Left ventricle myocardium inferior (tissue), 1 donor: ENCODE measurements around the gene HECW1. TPM values are rescaled to one million over a fixed set of nuclear protein-coding genes. Genes with fewer than 3 reads are reported as not detected.
"Not testable (repeated sequence)": the region's sequence is repeated elsewhere in the genome, so short reads cannot be mapped to it uniquely, and the experiment has no call there.

ENCODE experiments used
- DNase-seq: peaks from one replicate; pipeline ENCODE4 v3.0.0-alpha.2; 2020
- H3K27ac ChIP-seq: fragments of 200-600 bp; replicated peaks from 2 replicates; pipeline ENCODE4 v1.8.0; 2021
- H3K27me3 ChIP-seq: fragments of 200-600 bp; 2 replicates; pipeline ENCODE4 v1.8.0; 2021; ENCODE audit warnings: low read depth
- H3K36me3 ChIP-seq: fragments of 200-600 bp; 2 replicates; pipeline ENCODE4 v1.8.0; 2021
- H3K4me1 ChIP-seq: fragments of 200-600 bp; 2 replicates; pipeline ENCODE4 v1.8.0; 2021
- H3K4me3 ChIP-seq: fragments of 200-600 bp; 2 replicates; pipeline ENCODE4 v1.8.0; 2021; ENCODE audit warnings: mild to moderate bottlenecking, moderate library complexity
- H3K9me3 ChIP-seq: fragments of 200-600 bp; replicated peaks from 2 replicates; pipeline ENCODE4 v1.8.0; 2021
- intact Hi-C: fragments of 100-400 bp; cut with micrococcal nuclease; formaldehyde crosslinking; loops from one replicate; pipeline ENCODE4 v1.11.0; 2022
- total RNA-seq: library from RNA; stranded (reverse); fragmentation: NEBNext Ultra II Directional; extraction: Animal tissue kit (Norgen Biotek cat#: 25700); gene quantifications from one replicate; pipeline ENCODE4 v1.2.1, GENCODE V29; 2021
- TF ChIP-seq, protein P1 (sequence below): fragments of 200-600 bp; IDR thresholded peaks from 2 replicates; pipeline ENCODE4 v1.8.0; 2021; ENCODE audit warnings: antibody characterized with exemption, mild to moderate bottlenecking, borderline replicate concordance
- donor health status: DM: no; HTN: yes; CAD: no; lungs with severe emphysema.

HECW1 gene
- total RNA-seq, 1 donor from 2014 or later = not detected

DNA sequence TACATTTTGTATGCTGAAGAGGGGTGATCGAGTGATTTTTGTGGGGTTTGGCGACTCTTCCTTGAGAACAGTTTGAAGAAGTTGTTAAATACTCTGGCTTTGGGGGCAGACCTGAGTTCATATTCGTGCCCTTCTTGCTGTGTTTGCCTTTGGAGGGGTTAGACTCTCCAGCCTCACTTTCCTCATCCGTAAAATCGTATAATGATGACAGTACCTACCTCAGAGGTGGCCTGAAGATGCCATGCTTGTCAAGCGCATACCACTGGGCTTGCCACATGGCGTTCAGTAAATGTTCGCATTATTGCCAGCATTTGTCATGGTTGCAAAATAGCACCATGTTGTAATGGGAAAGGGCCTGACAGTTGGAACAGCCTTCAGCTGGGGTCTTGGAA lies 471.7 kb downstream of the HECW1 start:
- intact Hi-C loops = no loop called here

DNA sequence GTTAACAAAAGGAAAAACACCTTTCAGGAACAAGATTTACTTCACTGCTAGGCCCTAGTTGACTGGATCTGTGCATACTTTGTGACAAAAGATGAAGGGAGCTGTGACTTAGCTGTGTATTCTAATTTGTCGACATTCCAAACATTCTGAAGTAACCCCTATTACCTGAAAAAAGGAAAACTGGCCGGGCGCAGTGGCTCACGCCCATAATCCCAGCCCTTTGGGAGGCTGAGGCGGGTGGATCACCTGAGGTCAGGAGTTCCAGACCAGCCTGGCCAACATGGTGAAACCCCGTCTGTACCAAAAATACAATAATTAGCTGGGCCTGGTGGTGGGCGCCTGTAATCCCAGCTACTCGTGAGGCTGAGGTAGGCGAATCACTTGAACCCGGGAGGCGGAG lies 472.3 kb downstream of the HECW1 start:
- Histone ChIP-seq H3K27ac (peak overlapping the region; percentile 98), H3K4me1 (peaks cover 26% of the 10 kb centered on the region), H3K4me3 (peak overlapping the region; percentile 93)
- H3K27me3 ChIP-seq, intact Hi-C loops, H3K36me3 ChIP-seq, H3K9me3 ChIP-seq, DNase-seq: not testable (repeated sequence)

More for the DNA sequence above, 471.7 kb downstream of the HECW1 start:
- peaks cover 8% of the 10 kb centered on the region for H3K27me3 ChIP-seq
- no peaks in the 10 kb centered on the region for H3K36me3 ChIP-seq
- peak overlapping the region; percentile 98 for H3K27ac ChIP-seq
- no peaks in the 10 kb centered on the region for H3K9me3 ChIP-seq
- H3K4me3 ChIP-seq = peak overlapping the region; percentile 93
- no peak for DNase-seq
- peaks cover 26% of the 10 kb centered on the region for H3K4me1 ChIP-seq
- TF ChIP-seq, protein P1, sequence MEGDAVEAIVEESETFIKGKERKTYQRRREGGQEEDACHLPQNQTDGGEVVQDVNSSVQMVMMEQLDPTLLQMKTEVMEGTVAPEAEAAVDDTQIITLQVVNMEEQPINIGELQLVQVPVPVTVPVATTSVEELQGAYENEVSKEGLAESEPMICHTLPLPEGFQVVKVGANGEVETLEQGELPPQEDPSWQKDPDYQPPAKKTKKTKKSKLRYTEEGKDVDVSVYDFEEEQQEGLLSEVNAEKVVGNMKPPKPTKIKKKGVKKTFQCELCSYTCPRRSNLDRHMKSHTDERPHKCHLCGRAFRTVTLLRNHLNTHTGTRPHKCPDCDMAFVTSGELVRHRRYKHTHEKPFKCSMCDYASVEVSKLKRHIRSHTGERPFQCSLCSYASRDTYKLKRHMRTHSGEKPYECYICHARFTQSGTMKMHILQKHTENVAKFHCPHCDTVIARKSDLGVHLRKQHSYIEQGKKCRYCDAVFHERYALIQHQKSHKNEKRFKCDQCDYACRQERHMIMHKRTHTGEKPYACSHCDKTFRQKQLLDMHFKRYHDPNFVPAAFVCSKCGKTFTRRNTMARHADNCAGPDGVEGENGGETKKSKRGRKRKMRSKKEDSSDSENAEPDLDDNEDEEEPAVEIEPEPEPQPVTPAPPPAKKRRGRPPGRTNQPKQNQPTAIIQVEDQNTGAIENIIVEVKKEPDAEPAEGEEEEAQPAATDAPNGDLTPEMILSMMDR = no peak

DNA sequence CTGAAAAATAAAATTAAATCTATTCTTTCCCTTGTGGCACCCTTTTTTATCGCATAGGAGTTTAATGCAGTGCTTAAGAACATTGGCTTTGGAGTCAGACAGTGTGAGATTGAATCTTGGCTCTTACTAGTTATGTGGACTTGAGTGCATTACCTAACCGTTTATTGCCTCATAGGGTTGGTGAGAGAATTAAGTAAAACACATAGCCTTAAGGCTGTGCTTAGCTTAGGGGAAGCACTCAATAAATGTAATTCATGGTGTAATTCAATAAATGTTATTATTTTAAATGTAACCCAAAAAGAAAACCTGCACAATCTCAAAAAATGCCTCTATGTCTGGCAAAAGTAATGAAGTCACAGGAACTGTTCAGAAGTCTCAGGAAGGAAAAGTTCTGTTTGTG lies 473.1 kb downstream of the HECW1 start:
- TF ChIP-seq, protein P1 = no peak
- DNase-seq = no peak
- Histone ChIP-seq H3K9me3 (no peaks in the 10 kb centered on the region), H3K4me3 (no peak overlapping the region), H3K36me3 (no peaks in the 10 kb centered on the region), H3K27me3 (peaks cover 8% of the 10 kb centered on the region), H3K4me1 (peaks cover 26% of the 10 kb centered on the region), H3K27ac (no peak overlapping the region)
- intact Hi-C loops = no loop called here

DNA sequence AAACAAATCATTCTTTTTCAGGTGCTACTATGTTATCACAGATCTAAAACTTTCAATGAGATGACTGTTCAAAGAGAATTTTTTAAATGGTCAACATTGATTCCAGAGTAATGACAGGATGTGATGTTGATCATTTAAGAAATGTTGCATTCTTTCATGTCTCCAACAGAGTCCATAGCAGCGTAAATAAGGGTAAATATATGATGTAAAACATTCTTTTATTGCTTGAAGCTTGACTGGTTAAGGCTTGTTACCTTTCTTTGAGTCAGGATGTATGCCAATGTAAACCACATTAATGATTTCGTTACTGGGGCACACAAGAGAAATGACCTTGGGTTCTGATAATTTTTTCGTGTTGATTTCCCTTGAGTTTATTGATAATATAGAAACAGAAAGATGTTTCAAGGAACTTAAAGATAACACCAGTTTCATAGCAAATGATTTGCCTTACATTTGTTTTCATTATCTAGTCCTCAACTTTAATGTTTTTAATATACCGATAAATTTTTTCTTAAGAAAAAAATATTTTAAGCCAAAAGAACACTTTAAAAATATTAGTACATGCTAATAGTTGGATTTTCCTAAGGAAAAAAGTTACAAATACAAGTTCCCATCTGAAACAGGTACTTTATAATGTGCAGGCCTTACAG lies 473.9 kb downstream of the HECW1 start:
- no peak for DNase-seq
- Histone ChIP-seq H3K36me3 (no peaks in the 10 kb centered on the region), H3K4me3 (no peak overlapping the region), H3K27me3 (peaks cover 6% of the 10 kb centered on the region), H3K9me3 (no peaks in the 10 kb centered on the region), H3K27ac (no peak overlapping the region), H3K4me1 (peaks cover 26% of the 10 kb centered on the region)
- TF ChIP-seq, protein P1 = no peak
- intact Hi-C loops = no loop called here

DNA sequence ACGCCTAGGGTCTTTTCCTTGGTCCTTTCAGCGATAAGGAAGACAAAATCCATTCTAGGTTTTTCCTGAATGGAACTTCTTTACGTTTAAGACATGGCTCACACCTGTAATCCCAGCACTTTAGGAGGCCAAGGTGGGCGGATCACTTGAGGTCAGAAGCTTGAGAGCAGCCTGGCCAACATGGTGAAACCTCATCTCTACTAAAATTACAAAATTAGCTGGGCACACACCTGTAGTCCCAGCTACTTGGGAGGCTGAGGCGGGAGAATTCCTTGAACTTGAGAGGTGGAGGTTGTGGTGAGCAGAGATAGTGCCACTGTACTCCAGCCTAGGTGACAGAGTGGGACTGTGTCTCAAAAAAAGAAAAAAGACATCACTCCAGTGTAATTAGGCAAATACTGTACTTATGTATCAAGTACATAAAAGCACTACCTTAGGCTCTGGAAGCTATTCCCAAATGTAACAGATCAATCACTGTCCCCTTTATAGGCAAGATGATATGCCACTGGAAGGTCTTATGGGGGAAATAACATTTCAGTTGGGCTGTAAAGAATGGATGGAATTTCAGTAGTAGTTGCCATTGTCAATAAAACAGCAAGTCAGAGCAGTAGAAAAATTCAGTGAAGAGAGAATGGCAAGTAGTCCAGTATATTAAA lies 476.2 kb downstream of the HECW1 start:
- Histone ChIP-seq H3K36me3 (no peaks in the 10 kb centered on the region), H3K4me3 (no peak overlapping the region), H3K27ac (no peak overlapping the region), H3K9me3 (no peaks in the 10 kb centered on the region), H3K27me3 (no peaks in the 10 kb centered on the region), H3K4me1 (peaks cover 18% of the 10 kb centered on the region)
- intact Hi-C loops = no loop called here
- TF ChIP-seq, protein P1 = no peak
- DNase-seq = no peak

DNA sequence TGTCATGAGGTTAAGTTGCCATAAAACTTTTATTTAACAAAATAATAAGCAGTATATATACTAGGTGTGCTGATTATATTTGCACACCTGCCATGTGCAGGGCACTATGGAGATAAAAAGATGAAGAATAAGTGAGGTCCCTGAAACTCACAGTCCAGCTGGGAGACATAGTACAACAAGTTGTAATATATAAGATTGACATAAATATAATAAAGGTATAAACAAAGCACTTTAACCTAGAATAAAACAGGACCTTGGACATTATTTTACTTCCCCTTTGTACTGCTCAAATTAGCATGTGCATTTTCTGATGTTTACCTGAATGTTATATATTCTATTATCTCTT lies 476.7 kb downstream of the HECW1 start:
- Histone ChIP-seq H3K9me3 (no peaks in the 10 kb centered on the region), H3K36me3 (no peaks in the 10 kb centered on the region), H3K4me3 (no peak overlapping the region), H3K27me3 (no peaks in the 10 kb centered on the region), H3K4me1 (peaks cover 18% of the 10 kb centered on the region), H3K27ac (no peak overlapping the region)
- DNase-seq = no peak
- intact Hi-C loops = no loop called here
- TF ChIP-seq, protein P1 = no peak
